GM19035 (cell line): ENCODE data around the gene USP49.
A peak's percentile ranks its signal among the peaks of the same experiment; 100 is the strongest.

Source experiments
- ATAC-seq: cut with Tn5 transposase; IDR thresholded peaks from one replicate; pipeline ENCODE4 v1.9.1; 2021; ENCODE audit not compliant: unreplicated experiment

Gene USP49

GRCh38 chr6:41931792-41932191 is 36.6 kb upstream of the USP49 start:
- ATAC-seq = no peak

- no peak for ATAC-seq
Measured at GRCh38 chr6:41929924-41930323, 34.7 kb upstream of the USP49 start.

GRCh38 chr6:41927253-41927652 is 32.1 kb upstream of the USP49 start:
- no peak for ATAC-seq

GRCh38 chr6:41922154-41922553 is 27.0 kb upstream of the USP49 start:
- ATAC-seq = no peak

GRCh38 chr6:41921712-41921998 is 26.5 kb upstream of the USP49 start:
- ATAC-seq = no peak

- ATAC-seq = peak; percentile 93
Measured at GRCh38 chr6:41920921-41921711, 25.9 kb upstream of the USP49 start, which contains the start of the genes BYSL and MED20. BYSL (plus strand) TSS chr6:41921499; CDS start chr6:41921563, 64 bp downstream. MED20 (minus strand) TSS chr6:41921139; CDS start chr6:41921018, 121 bp downstream.

- no peak for ATAC-seq
Measured at GRCh38 chr6:41917528-41917927, 22.4 kb upstream of the USP49 start.

GRCh38 chr6:41914869-41915530 is 19.8 kb upstream of the USP49 start:
- no peak for ATAC-seq

- no peak for ATAC-seq
Measured at GRCh38 chr6:41914343-41914742, 19.2 kb upstream of the USP49 start.

GRCh38 chr6:41909727-41910126 is 14.6 kb upstream of the USP49 start:
- no peak for ATAC-seq

GRCh38 chr6:41901882-41902519 is 6.8 kb upstream of the USP49 start:
- no peak for ATAC-seq

- no peak for ATAC-seq
Measured at GRCh38 chr6:41900861-41901260, 5.7 kb upstream of the USP49 start.

GRCh38 chr6:41896281-41896680 is 1.1 kb upstream of the USP49 start:
- ATAC-seq = no peak

- peak; percentile 32 for ATAC-seq
Measured at GRCh38 chr6:41894366-41895299, 542 bp downstream of the USP49 start.

GRCh38 chr6:41892921-41893564 is 2.1 kb downstream of the USP49 start:
- ATAC-seq = no peak

GRCh38 chr6:41887331-41887751 is 7.8 kb downstream of the USP49 start:
- no peak for ATAC-seq

- no peak for ATAC-seq
Measured at GRCh38 chr6:41885930-41886329, 9.2 kb downstream of the USP49 start.

- no peak for ATAC-seq
Measured at GRCh38 chr6:41884957-41885356, 10.2 kb downstream of the USP49 start.

GRCh38 chr6:41881506-41881905 is 13.7 kb downstream of the USP49 start:
- ATAC-seq = no peak

- ATAC-seq = no peak
Measured at GRCh38 chr6:41878961-41879405, 16.2 kb downstream of the USP49 start.
